Chondrocyte (in vitro differentiated cells): ENCODE measurements around the gene SH2D3C. TPM values are rescaled to one million over a fixed set of nuclear protein-coding genes. Genes with fewer than 3 reads are reported as not detected.
A peak's percentile ranks its signal among the peaks of the same experiment; 100 is the strongest.
"Not testable (repeated sequence)": the region's sequence is repeated elsewhere in the genome, so short reads cannot be mapped to it uniquely, and the experiment has no call there.

Source experiments
- DNase-seq: peaks from one replicate; pipeline ENCODE4 v3.0.0; 2021; ENCODE audit warnings: mixed read lengths, low spot score
- H3K27ac Mint-ChIP-seq: one replicate; pipeline ENCODE4 v1.8.0; 2021; ENCODE audit warnings: mild to moderate bottlenecking, moderate library complexity, mixed read lengths; ENCODE audit not compliant: unreplicated experiment
- H3K27me3 Mint-ChIP-seq: 2 replicates; pipeline ENCODE4 v1.8.0; 2021; ENCODE audit warnings: low read depth, mixed read lengths
- H3K36me3 Mint-ChIP-seq: 2 replicates; pipeline ENCODE4 v1.8.0; 2021; ENCODE audit warnings: low read depth, mixed read lengths
- H3K4me1 Mint-ChIP-seq: 2 replicates; pipeline ENCODE4 v1.8.0; 2021; ENCODE audit warnings: low read depth, mild to moderate bottlenecking, mixed read lengths
- H3K4me3 Mint-ChIP-seq: one replicate; pipeline ENCODE4 v1.8.0; 2021; ENCODE audit warnings: mild to moderate bottlenecking, moderate library complexity, mixed read lengths; ENCODE audit not compliant: unreplicated experiment
- H3K9me3 Mint-ChIP-seq: 2 replicates; pipeline ENCODE4 v1.8.0; 2021; ENCODE audit warnings: low read depth, mixed read lengths
- CTCF ChIP-seq: fragments of 200-600 bp; sonication (generic); IDR thresholded peaks from 2 replicates; pipeline ENCODE4 v1.5.0; 2021; ENCODE audit warnings: antibody characterized with exemption, mild to moderate bottlenecking, moderate library complexity
- total RNA-seq: library from RNA; stranded (reverse); gene quantifications from 3 replicates; pipeline ENCODE4 v1.2.1, GENCODE V29; 2021

Gene SH2D3C
- total RNA-seq, 1 donor from 2014 or later = 9.9 TPM

- Mint-ChIP-seq H3K4me1 (peaks cover 25% of the 10 kb centered on the region), H3K4me3 (no peak overlapping the region), H3K27ac (peak overlapping the region; percentile 17), H3K9me3 (no peaks in the 10 kb centered on the region), H3K27me3 (no peaks in the 10 kb centered on the region), H3K36me3 (no peaks in the 10 kb centered on the region)
- no peak for DNase-seq
- TF ChIP-seq CTCF = no peak
Observed at GRCh38 chr9:127758843-127759242, 19.6 kb downstream of the SH2D3C start.

- DNase-seq, H3K36me3 Mint-ChIP-seq, H3K4me1 Mint-ChIP-seq, H3K27ac Mint-ChIP-seq, H3K9me3 Mint-ChIP-seq, H3K27me3 Mint-ChIP-seq, H3K4me3 Mint-ChIP-seq: not testable (repeated sequence)
Observed at GRCh38 chr9:127756776-127757175, 21.7 kb downstream of the SH2D3C start.

- no peaks in the 10 kb centered on the region for H3K27me3 Mint-ChIP-seq
Observed at GRCh38 chr9:127756233-127756632, 22.2 kb downstream of the SH2D3C start.

GRCh38 chr9:127755061-127756060 is 23.1 kb downstream of the SH2D3C start:
- Mint-ChIP-seq H3K9me3 (no peaks in the 10 kb centered on the region), H3K27ac (no peak overlapping the region), H3K4me3 (no peak overlapping the region), H3K27me3 (no peaks in the 10 kb centered on the region), H3K36me3 (peaks cover 4% of the 10 kb centered on the region), H3K4me1 (peaks cover 10% of the 10 kb centered on the region)
- no peak for DNase-seq
- TF ChIP-seq CTCF = no peak

More at GRCh38 chr9:127756233-127756632, 22.2 kb downstream of the SH2D3C start:
- no peaks in the 10 kb centered on the region for H3K36me3 Mint-ChIP-seq
- no peak for TF ChIP-seq CTCF
- H3K27ac Mint-ChIP-seq = no peak overlapping the region
- peaks cover 10% of the 10 kb centered on the region for H3K4me1 Mint-ChIP-seq
- H3K4me3 Mint-ChIP-seq = no peak overlapping the region
- no peak for DNase-seq
- H3K9me3 Mint-ChIP-seq = no peaks in the 10 kb centered on the region

GRCh38 chr9:127754099-127755060 is 24.1 kb downstream of the SH2D3C start:
- H3K9me3 Mint-ChIP-seq = no peaks in the 10 kb centered on the region
- H3K27me3 Mint-ChIP-seq = no peaks in the 10 kb centered on the region
- no peak overlapping the region for H3K27ac Mint-ChIP-seq
- peaks cover 10% of the 10 kb centered on the region for H3K4me1 Mint-ChIP-seq
- DNase-seq = no peak
- TF ChIP-seq CTCF = no peak
- H3K36me3 Mint-ChIP-seq = peaks cover 6% of the 10 kb centered on the region
- no peak overlapping the region for H3K4me3 Mint-ChIP-seq
